Type B pancreatic cell (in vitro differentiated cells): ENCODE data around the gene TCAP. TPM values are rescaled to one million over a fixed set of nuclear protein-coding genes. Genes with fewer than 3 reads are reported as not detected.
"Not testable (repeated sequence)": the region's sequence is repeated elsewhere in the genome, so short reads cannot be mapped to it uniquely, and the experiment has no call there.

ENCODE experiments used
- DNase-seq: peaks from one replicate; pipeline ENCODE4 v3.0.0; 2021; ENCODE audit warnings: mixed read lengths; ENCODE audit not compliant: unreplicated experiment; ENCODE audit errors: extremely low spot score
- H3K27ac Mint-ChIP-seq: 2 replicates; pipeline ENCODE4 v1.8.0; 2021; ENCODE audit warnings: mild to moderate bottlenecking, mixed read lengths
- H3K27me3 Mint-ChIP-seq: 2 replicates; pipeline ENCODE4 v1.8.0; 2021; ENCODE audit warnings: mixed read lengths
- H3K36me3 Mint-ChIP-seq: 2 replicates; pipeline ENCODE4 v1.8.0; 2021; ENCODE audit warnings: mixed read lengths
- H3K4me1 Mint-ChIP-seq: one replicate; pipeline ENCODE4 v1.8.0; 2021; ENCODE audit warnings: mixed read lengths; ENCODE audit not compliant: unreplicated experiment
- H3K4me3 Mint-ChIP-seq: 2 replicates; pipeline ENCODE4 v1.8.0; 2021; ENCODE audit warnings: mild to moderate bottlenecking, mixed read lengths
- H3K9me3 Mint-ChIP-seq: 2 replicates; pipeline ENCODE4 v1.8.0; 2021; ENCODE audit warnings: mixed read lengths
- CTCF ChIP-seq: fragments of 200-600 bp; sonication (generic); conservative IDR thresholded peaks from 2 replicates; pipeline ENCODE4 v1.5.0; 2021; ENCODE audit warnings: antibody characterized with exemption, mild to moderate bottlenecking
- total RNA-seq: library from RNA; stranded (reverse); gene quantifications from 2 replicates; pipeline ENCODE4 v1.2.1, GENCODE V29; 2021; ENCODE audit warnings: low replicate concordance

The TCAP gene
- total RNA-seq, 1 donor from 2014 or later: 2.4 TPM

- Mint-ChIP-seq H3K27me3 (no peaks in the 10 kb centered on the region), H3K27ac (no peak overlapping the region), H3K4me1 (peaks cover 24% of the 10 kb centered on the region), H3K36me3 (no peaks in the 10 kb centered on the region), H3K9me3 (no peaks in the 10 kb centered on the region), H3K4me3 (no peak overlapping the region)
- no peak for TF ChIP-seq CTCF
- DNase-seq: no peak
These were observed 41.2 kb downstream of the TCAP start for GRCh38 chr17:39706383-39706782.

GRCh38 chr17:39706921-39707337, 41.8 kb downstream of the TCAP start:
- peak overlapping the region; percentile 42 for H3K27ac Mint-ChIP-seq
- no peak for TF ChIP-seq CTCF

GRCh38 chr17:39709319-39709997, 44.3 kb downstream of the TCAP start:
- H3K9me3 Mint-ChIP-seq: no peaks in the 10 kb centered on the region
- no peak overlapping the region for H3K27ac Mint-ChIP-seq
- no peaks in the 10 kb centered on the region for H3K27me3 Mint-ChIP-seq
- no peak overlapping the region for H3K4me3 Mint-ChIP-seq
- no peak for DNase-seq
- peaks cover 5% of the 10 kb centered on the region for H3K4me1 Mint-ChIP-seq
- H3K36me3 Mint-ChIP-seq: peaks cover 6% of the 10 kb centered on the region
- no peak for TF ChIP-seq CTCF

More at GRCh38 chr17:39706921-39707337, 41.8 kb downstream of the TCAP start:
- Mint-ChIP-seq H3K4me3 (no peak overlapping the region), H3K27me3 (no peaks in the 10 kb centered on the region), H3K36me3 (no peaks in the 10 kb centered on the region), H3K4me1 (peaks cover 19% of the 10 kb centered on the region), H3K9me3 (no peaks in the 10 kb centered on the region)
- DNase-seq: no peak

GRCh38 chr17:39709998-39710964, 45.1 kb downstream of the TCAP start:
- no peak for DNase-seq
- Mint-ChIP-seq H3K4me3 (no peak overlapping the region), H3K4me1 (no peaks in the 10 kb centered on the region), H3K27me3 (no peaks in the 10 kb centered on the region), H3K27ac (no peak overlapping the region), H3K36me3 (peaks cover 6% of the 10 kb centered on the region), H3K9me3 (no peaks in the 10 kb centered on the region)
- no peak for TF ChIP-seq CTCF

- H3K36me3 Mint-ChIP-seq, H3K4me1 Mint-ChIP-seq, DNase-seq, H3K4me3 Mint-ChIP-seq, H3K9me3 Mint-ChIP-seq, H3K27ac Mint-ChIP-seq, H3K27me3 Mint-ChIP-seq: not testable (repeated sequence)
These were observed 45.9 kb downstream of the TCAP start for GRCh38 chr17:39711071-39711470.

GRCh38 chr17:39711851-39712250, 46.7 kb downstream of the TCAP start:
- no peak for DNase-seq
- no peak overlapping the region for H3K27ac Mint-ChIP-seq
- no peaks in the 10 kb centered on the region for H3K9me3 Mint-ChIP-seq
- H3K4me3 Mint-ChIP-seq: no peak overlapping the region
- H3K36me3 Mint-ChIP-seq: peaks cover 6% of the 10 kb centered on the region
- H3K4me1 Mint-ChIP-seq: no peaks in the 10 kb centered on the region
- no peaks in the 10 kb centered on the region for H3K27me3 Mint-ChIP-seq
- TF ChIP-seq CTCF: no peak
